H9 (cell line): Measurements from ENCODE around the gene OSBP. TPM values are rescaled to one million over a fixed set of nuclear protein-coding genes. Genes with fewer than 3 reads are reported as not detected.

Experiments used
- DNase-seq: peaks from one replicate; pipeline ENCODE4 v3.0.0-alpha.2; 2017
- H2AFZ ChIP-seq: one replicate; pipeline ENCODE4 v1.6.1; 2013; ENCODE audit warnings: mild to moderate bottlenecking, low read length, control low read depth, moderate library complexity
- H2AK5ac ChIP-seq: 2 replicates; pipeline ENCODE4 v1.6.1; 2013; ENCODE audit warnings: low read length, control low read depth, mixed read lengths; ENCODE audit not compliant: insufficient read length
- H2BK120ac ChIP-seq: one replicate; pipeline ENCODE4 v1.6.1; 2013; ENCODE audit warnings: low read depth, mild to moderate bottlenecking, low read length, control low read depth, inconsistent platforms; ENCODE audit not compliant: poor library complexity, severe bottlenecking
- H2BK12ac ChIP-seq: 2 replicates; pipeline ENCODE4 v1.6.1; 2013; ENCODE audit warnings: low read length, control low read depth, mixed read lengths, low read depth; ENCODE audit not compliant: insufficient read length
- H2BK15ac ChIP-seq: 2 replicates; pipeline ENCODE4 v1.6.1; 2013; ENCODE audit warnings: low read depth, low read length, control low read depth
- H2BK20ac ChIP-seq: one replicate; pipeline ENCODE4 v1.6.1; 2013; ENCODE audit warnings: low read depth, mild to moderate bottlenecking, low read length, control low read depth, inconsistent platforms; ENCODE audit not compliant: poor library complexity, severe bottlenecking
- H2BK5ac ChIP-seq: 2 replicates; pipeline ENCODE4 v1.6.1; 2013; ENCODE audit warnings: low read length, control low read depth, mixed read lengths; ENCODE audit not compliant: insufficient read length
- H3K14ac ChIP-seq: 2 replicates; pipeline ENCODE4 v1.6.1; 2013; ENCODE audit warnings: low read length, control low read depth; ENCODE audit not compliant: insufficient read depth
- H3K18ac ChIP-seq: 2 replicates; pipeline ENCODE4 v1.6.1; 2013; ENCODE audit warnings: low read depth, mild to moderate bottlenecking, mixed read lengths, low read length, control low read depth; ENCODE audit not compliant: insufficient read length
- H3K23ac ChIP-seq: 2 replicates; pipeline ENCODE4 v1.6.1; 2013; ENCODE audit warnings: low read length, control low read depth, mixed read lengths, low read depth; ENCODE audit not compliant: insufficient read length
- H3K23me2 ChIP-seq: 2 replicates; pipeline ENCODE4 v1.6.1; 2013; ENCODE audit warnings: low read depth, mild to moderate bottlenecking, mixed read lengths, low read length, control low read depth; ENCODE audit not compliant: insufficient read length, poor library complexity, severe bottlenecking
- H3K27ac ChIP-seq: 2 replicates; pipeline ENCODE4 v1.5.1; 2013; ENCODE audit warnings: low read length, control low read depth, mixed read lengths, low read depth; ENCODE audit not compliant: insufficient read length
- H3K27me3 ChIP-seq: 2 replicates; pipeline ENCODE4 v1.6.1; 2013; ENCODE audit warnings: low read length, control low read depth, inconsistent platforms; ENCODE audit not compliant: insufficient read depth
- H3K4ac ChIP-seq: 2 replicates; pipeline ENCODE4 v1.6.1; 2013; ENCODE audit warnings: low read depth, mild to moderate bottlenecking, control low read depth, inconsistent platforms, low read length, moderate library complexity
- H3K4me1 ChIP-seq: 2 replicates; pipeline ENCODE4 v1.6.1; 2013; ENCODE audit warnings: low read length, control low read depth, inconsistent platforms; ENCODE audit not compliant: insufficient read depth
- H3K4me2 ChIP-seq: 2 replicates; pipeline ENCODE4 v1.6.1; 2013; ENCODE audit warnings: low read length, control low read depth, mixed read lengths; ENCODE audit not compliant: insufficient read length, insufficient read depth
- H3K56ac ChIP-seq: 2 replicates; pipeline ENCODE4 v1.6.1; 2013; ENCODE audit warnings: low read depth, mild to moderate bottlenecking, mixed read lengths, low read length, control low read depth; ENCODE audit not compliant: insufficient read length
- H3K79me1 ChIP-seq: 2 replicates; pipeline ENCODE4 v1.6.1; 2013; ENCODE audit warnings: low read depth, mild to moderate bottlenecking, moderate library complexity, low read length, control low read depth, inconsistent platforms; ENCODE audit not compliant: insufficient read depth, poor library complexity, severe bottlenecking
- H3K79me2 ChIP-seq: 2 replicates; pipeline ENCODE4 v1.6.1; 2013; ENCODE audit warnings: low read length, control low read depth, inconsistent platforms; ENCODE audit not compliant: insufficient read depth
- H3K9ac ChIP-seq: 2 replicates; pipeline ENCODE4 v1.6.1; 2013; ENCODE audit warnings: low read length, control low read depth, mixed read lengths; ENCODE audit not compliant: insufficient read length; ENCODE audit errors: extremely low read depth
- H3K9me3 ChIP-seq: one replicate; pipeline ENCODE4 v1.6.1; 2013; ENCODE audit warnings: low read depth, low read length, inconsistent platforms; ENCODE audit not compliant: control insufficient read depth
- H3T11ph ChIP-seq: one replicate; pipeline ENCODE4 v1.6.1; 2013; ENCODE audit warnings: mild to moderate bottlenecking, low read length, control low read depth, inconsistent platforms
- H4K20me1 ChIP-seq: one replicate; pipeline ENCODE4 v1.6.1; 2013; ENCODE audit not compliant: control insufficient read depth, insufficient read length, insufficient read depth
- H4K5ac ChIP-seq: 2 replicates; pipeline ENCODE4 v1.6.1; 2013; ENCODE audit warnings: low read depth, mild to moderate bottlenecking, mixed read lengths, low read length, control low read depth; ENCODE audit not compliant: insufficient read length
- H4K8ac ChIP-seq: replicated peaks from 2 replicates; pipeline ENCODE4 v1.6.1; 2013; ENCODE audit warnings: low read length, control low read depth, mixed read lengths, low read depth; ENCODE audit not compliant: insufficient read length
- H4K91ac ChIP-seq: 2 replicates; pipeline ENCODE4 v1.6.1; 2013; ENCODE audit warnings: low read depth, mild to moderate bottlenecking, moderate library complexity, mixed read lengths, low read length, control low read depth; ENCODE audit not compliant: insufficient read length
- H3K27ac Mint-ChIP-seq, 3 experiments: 2 replicates in 2 of 3; 3 replicates in 1 of 3; pipeline ENCODE4 v1.8.0; 2020 to 2021; ENCODE audit warnings: mixed read lengths in 3 of 3, mild to moderate bottlenecking in 1 of 3, moderate library complexity in 1 of 3
- H3K27me3 Mint-ChIP-seq: 2 replicates; pipeline ENCODE4 v1.8.0; 2021; ENCODE audit warnings: low read depth, mild to moderate bottlenecking, moderate library complexity, mixed read lengths
- H3K36me3 Mint-ChIP-seq, 3 experiments: 2 replicates in 2 of 3; 3 replicates in 1 of 3; pipeline ENCODE4 v1.8.0; 2020 to 2021; ENCODE audit warnings: low read depth in 3 of 3, mixed read lengths in 3 of 3; ENCODE audit not compliant: insufficient read depth in 1 of 3
- H3K4me1 Mint-ChIP-seq, 2 experiments: 2 replicates each; pipeline ENCODE4 v1.8.0; 2020; ENCODE audit warnings: mixed read lengths in 2 of 2
- H3K4me3 Mint-ChIP-seq, 2 experiments: 2 replicates in 1 of 2; 3 replicates in 1 of 2; pipeline ENCODE4 v1.8.0; 2020 to 2021; ENCODE audit warnings: mild to moderate bottlenecking in 2 of 2, mixed read lengths in 2 of 2, moderate library complexity in 1 of 2
- H3K9me3 Mint-ChIP-seq, 2 experiments: 2 replicates in 1 of 2; 3 replicates in 1 of 2; pipeline ENCODE4 v1.8.0; 2020; ENCODE audit warnings: mild to moderate bottlenecking in 2 of 2, mixed read lengths in 2 of 2, moderate library complexity in 1 of 2
- whole genome bisulfite sequencing: extraction: QIAGEN DNeasy Blood & Tissue Kit; methylation state at CpG from one replicate; pipeline ENCODE4 v1.1.7; 2013; ENCODE audit warnings: missing lambda C conversion rate, low lambda C conversion rate, mixed read lengths; ENCODE audit not compliant: insufficient read length; ENCODE audit errors: extremely low coverage; 5-methylcytosine and 5-hydroxymethylcytosine counted together
- total RNA-seq: library from RNA; stranded (reverse); gene quantifications from 2 replicates; pipeline ENCODE4 v1.2.1, GENCODE V29; 2021
- TF ChIP-seq, protein P1 (sequence below): fragments of 200-600 bp; sonication (generic); conservative IDR thresholded peaks from 3 replicates; pipeline ENCODE4 v1.8.0; 2021; ENCODE audit warnings: antibody characterized with exemption, mild to moderate bottlenecking

OSBP gene
- total RNA-seq, 1 experiment from 2014 or later, result 48.5 TPM

GRCh38 chr11:59647245-59647980 is 31.8 kb upstream of the OSBP start:
- no peak for DNase-seq
- H4K8ac ChIP-seq, result no peak overlapping the region
- no peak overlapping the region for H2BK12ac ChIP-seq
- no peak overlapping the region for H3K4me2 ChIP-seq
- H3K4ac ChIP-seq, result no peak overlapping the region
- Mint-ChIP-seq H3K27ac (no peak overlapping the region), H3K4me3 (no peak overlapping the region), H3K36me3 (peaks cover 50 to 92% (median 91%) of the 10 kb centered on the region in 3 experiments), H3K4me1 (no peaks in the 10 kb centered on the region), H3K27me3 (no peaks in the 10 kb centered on the region), H3K9me3 (no peaks in the 10 kb centered on the region)
- no peak overlapping the region for H4K91ac ChIP-seq
- H2BK15ac ChIP-seq, result no peak overlapping the region
- no peak overlapping the region for H2BK5ac ChIP-seq
- no peak overlapping the region for H3K18ac ChIP-seq
- no peak overlapping the region for H3K23ac ChIP-seq
- no peaks in the 10 kb centered on the region for H3K23me2 ChIP-seq
- no peak overlapping the region for H3K56ac ChIP-seq
- TF ChIP-seq, protein P1, sequence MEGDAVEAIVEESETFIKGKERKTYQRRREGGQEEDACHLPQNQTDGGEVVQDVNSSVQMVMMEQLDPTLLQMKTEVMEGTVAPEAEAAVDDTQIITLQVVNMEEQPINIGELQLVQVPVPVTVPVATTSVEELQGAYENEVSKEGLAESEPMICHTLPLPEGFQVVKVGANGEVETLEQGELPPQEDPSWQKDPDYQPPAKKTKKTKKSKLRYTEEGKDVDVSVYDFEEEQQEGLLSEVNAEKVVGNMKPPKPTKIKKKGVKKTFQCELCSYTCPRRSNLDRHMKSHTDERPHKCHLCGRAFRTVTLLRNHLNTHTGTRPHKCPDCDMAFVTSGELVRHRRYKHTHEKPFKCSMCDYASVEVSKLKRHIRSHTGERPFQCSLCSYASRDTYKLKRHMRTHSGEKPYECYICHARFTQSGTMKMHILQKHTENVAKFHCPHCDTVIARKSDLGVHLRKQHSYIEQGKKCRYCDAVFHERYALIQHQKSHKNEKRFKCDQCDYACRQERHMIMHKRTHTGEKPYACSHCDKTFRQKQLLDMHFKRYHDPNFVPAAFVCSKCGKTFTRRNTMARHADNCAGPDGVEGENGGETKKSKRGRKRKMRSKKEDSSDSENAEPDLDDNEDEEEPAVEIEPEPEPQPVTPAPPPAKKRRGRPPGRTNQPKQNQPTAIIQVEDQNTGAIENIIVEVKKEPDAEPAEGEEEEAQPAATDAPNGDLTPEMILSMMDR, result no peak
- H4K20me1 ChIP-seq, result no peaks in the 10 kb centered on the region
- no peaks in the 10 kb centered on the region for H3K79me2 ChIP-seq
- no peak overlapping the region for H3T11ph ChIP-seq
- no peaks in the 10 kb centered on the region for H3K9me3 ChIP-seq
- H3K79me1 ChIP-seq, result no peaks in the 10 kb centered on the region
- WGBS, result no CpG with 5 or more reads among the region's 3 CpGs
- no peak overlapping the region for H4K5ac ChIP-seq
- no peak overlapping the region for H3K14ac ChIP-seq
- H2BK120ac ChIP-seq, result no peak overlapping the region
- H2AFZ ChIP-seq, result no peak overlapping the region
- H3K9ac ChIP-seq, result no peak overlapping the region
- no peak overlapping the region for H2BK20ac ChIP-seq
- no peaks in the 10 kb centered on the region for H3K27me3 ChIP-seq
- no peaks in the 10 kb centered on the region for H3K4me1 ChIP-seq
- H3K27ac ChIP-seq, result no peak overlapping the region
- no peak overlapping the region for H2AK5ac ChIP-seq
